Liver (tissue), 9 donors: ENCODE measurements around the gene HOXD4. TPM values are rescaled to one million over a fixed set of nuclear protein-coding genes. Genes with fewer than 3 reads are reported as not detected.

ENCODE experiments used
- DNase-seq: peaks from one replicate; pipeline ENCODE4 v3.0.0-alpha.2; 2017; ENCODE audit warnings: low spot score
- H3K27ac ChIP-seq, 2 donors: one replicate each; pipeline ENCODE4 v1.7.0; 2013; ENCODE audit warnings: inconsistent platforms in 2 of 2, low read length in 2 of 2, control low read depth in 1 of 2, low read depth in 1 of 2, mild to moderate bottlenecking in 1 of 2
- H3K27me3 ChIP-seq, 4 donors: one replicate each; pipeline versions ENCODE4 v1.6.1 to v1.7.0; 2013; ENCODE audit warnings: low read length in 3 of 4, inconsistent platforms in 1 of 4, mild to moderate bottlenecking in 1 of 4, moderate library complexity in 1 of 4; ENCODE audit not compliant: control insufficient read depth in 4 of 4, insufficient read depth in 4 of 4
- H3K36me3 ChIP-seq, 4 donors: one replicate each; pipeline versions ENCODE4 v1.6.1 to v1.7.0; 2013; ENCODE audit warnings: low read length in 3 of 4, mild to moderate bottlenecking in 3 of 4, low read depth in 1 of 4, moderate library complexity in 1 of 4; ENCODE audit not compliant: control insufficient read depth in 4 of 4, insufficient read depth in 3 of 4
- H3K4me1 ChIP-seq, 4 donors: one replicate each; pipeline versions ENCODE4 v1.6.1 to v1.7.0; 2013; ENCODE audit warnings: low read length in 3 of 4, mild to moderate bottlenecking in 3 of 4, moderate library complexity in 1 of 4; ENCODE audit not compliant: control insufficient read depth in 4 of 4, insufficient read depth in 4 of 4
- H3K4me3 ChIP-seq, 3 donors: one replicate each; pipeline versions ENCODE4 v1.6.1 to v1.7.0; 2013; ENCODE audit warnings: low read length in 3 of 3, control low read depth in 1 of 3, low read depth in 1 of 3, mild to moderate bottlenecking in 1 of 3
- H3K9ac ChIP-seq, 2 donors: one replicate each; pipeline ENCODE4 v1.7.0; 2013; ENCODE audit warnings: low read length in 2 of 2, mild to moderate bottlenecking in 2 of 2, moderate library complexity in 2 of 2, control low read depth in 1 of 2, low read depth in 1 of 2
- H3K9me3 ChIP-seq, 4 donors: one replicate each; pipeline versions ENCODE4 v1.6.1 to v1.7.0; 2013; ENCODE audit warnings: low read length in 3 of 4; ENCODE audit not compliant: control insufficient read depth in 4 of 4
- EGR1 ChIP-seq, 2 donors: IDR thresholded peaks; 2 replicates each; pipeline ENCODE4 v1.6.1; 2016 to 2018; ENCODE audit warnings: antibody characterized with exemption in 2 of 2, low read depth in 2 of 2
- FOXA1 ChIP-seq: IDR thresholded peaks from 2 replicates; pipeline ENCODE4 v1.6.1; 2016; ENCODE audit warnings: antibody characterized with exemption
- FOXA2 ChIP-seq: IDR thresholded peaks from 2 replicates; pipeline ENCODE4 v1.6.1; 2016; ENCODE audit warnings: antibody characterized with exemption
- GABPA ChIP-seq, 2 donors: IDR thresholded peaks in 1 of 2; conservative IDR thresholded peaks in 1 of 2; 2 replicates each; pipeline ENCODE4 v1.6.1; 2016; ENCODE audit warnings: antibody characterized with exemption in 2 of 2, mild to moderate bottlenecking in 1 of 2, moderate library complexity in 1 of 2
- HNF4A ChIP-seq, 2 donors: conservative IDR thresholded peaks; 2 replicates each; pipeline ENCODE4 v1.6.1; 2016; ENCODE audit warnings: antibody characterized with exemption in 2 of 2, mild to moderate bottlenecking in 2 of 2
- HNF4G ChIP-seq: IDR thresholded peaks from 2 replicates; pipeline ENCODE4 v1.6.1; 2016; ENCODE audit warnings: antibody characterized with exemption
- JUND ChIP-seq, 2 donors: IDR thresholded peaks; 2 replicates each; pipeline ENCODE4 v1.6.1; 2016; ENCODE audit warnings: antibody characterized with exemption in 2 of 2
- RAD21 ChIP-seq, 2 donors: IDR thresholded peaks; 2 replicates each; pipeline ENCODE4 v1.6.1; 2016; ENCODE audit warnings: antibody characterized with exemption in 2 of 2, mild to moderate bottlenecking in 2 of 2
- RXRA ChIP-seq, 2 donors: IDR thresholded peaks; 2 replicates each; pipeline ENCODE4 v1.6.1; 2017 to 2018; ENCODE audit warnings: antibody characterized with exemption in 2 of 2, mild to moderate bottlenecking in 1 of 2
- SP1 ChIP-seq: IDR thresholded peaks from 2 replicates; pipeline ENCODE4 v1.6.1; 2018; ENCODE audit warnings: antibody characterized with exemption, mild to moderate bottlenecking
- TAF1 ChIP-seq: conservative IDR thresholded peaks from 2 replicates; pipeline ENCODE4 v1.6.1; 2016; ENCODE audit warnings: antibody characterized with exemption, mild to moderate bottlenecking
- YY1 ChIP-seq: IDR thresholded peaks from 2 replicates; pipeline ENCODE4 v1.6.1; 2016; ENCODE audit warnings: antibody characterized with exemption, mild to moderate bottlenecking
- WGBS: extraction: QIAGEN DNeasy Blood & Tissue Kit; methylation state at CpG from one replicate; pipeline ENCODE4 v1.1.7; 2013; 5-methylcytosine and 5-hydroxymethylcytosine counted together
- polyA plus RNA-seq, 2 donors: library from polyadenylated mRNA; stranded (reverse) in 1 of 2; unstranded in 1 of 2; fragments of 200-250 nt in 1 of 2; fragments of >200 nt in 1 of 2; fragmentation: Nextera tagmentation in 1 of 2; extraction: Ambion mirVana in 1 of 2; gene quantifications; one replicate each; pipeline versions ENCODE4 v1.2.1 to v1.2.3, GENCODE V29; 2013 to 2015
- total RNA-seq, 2 donors: library from RNA; depleted of rRNA; stranded (reverse); fragments of >200 nt; gene quantifications; one replicate each; pipeline ENCODE4 v1.2.3, GENCODE V29; 2014
- TF ChIP-seq, protein P1 (sequence below): IDR thresholded peaks from 2 replicates; pipeline ENCODE4 v1.6.1; 2016; ENCODE audit warnings: antibody characterized with exemption, mild to moderate bottlenecking
- TF ChIP-seq, protein P2 (sequence below): IDR thresholded peaks from 2 replicates; pipeline ENCODE4 v1.6.1; 2016; ENCODE audit warnings: antibody characterized with exemption
- TF ChIP-seq, protein P3 (sequence below): fragments of 150-350 bp; IDR thresholded peaks from 2 replicates; pipeline ENCODE4 v1.5.1; 2017; ENCODE audit warnings: improper control_type of control experiment, low read depth, low read length; ENCODE audit not compliant: missing input control
- TF ChIP-seq, protein P4 (sequence below): IDR thresholded peaks from 2 replicates; pipeline ENCODE4 v1.6.1; 2016; ENCODE audit warnings: antibody characterized with exemption
- donor health status: healthy.
- donor health status: healthy.
- donor health status: healthy.
- donor health status: healthy.
- donor health status: healthy.

HOXD4 gene
- total and polyA plus RNA-seq, 4 donors = not detected

DNA sequence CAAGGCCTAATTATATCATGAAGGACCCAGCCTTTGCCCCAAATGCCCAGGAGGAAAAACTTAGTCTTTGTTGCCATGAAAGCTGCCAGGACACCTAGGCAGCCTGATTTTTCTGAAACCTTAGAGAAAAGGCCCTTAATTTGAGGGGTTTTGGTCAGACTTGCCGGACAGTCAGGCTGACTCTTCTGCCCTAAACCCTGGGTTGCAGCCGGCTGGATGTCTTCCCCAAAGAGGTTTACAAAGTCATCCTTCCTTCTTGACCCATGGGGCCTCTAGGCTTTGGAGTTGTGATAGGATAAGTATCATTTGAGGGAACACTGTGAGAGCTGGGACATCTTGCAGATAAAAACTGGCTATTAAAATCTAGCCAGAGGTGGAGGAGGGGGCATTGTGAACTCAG is 34.7 kb downstream of the HOXD4 start:
- no peak overlapping the region for H3K27ac ChIP-seq
- H3K9ac ChIP-seq = no peak overlapping the region
- no peak for DNase-seq
- peaks cover 4 to 25% (median 8%) of the 10 kb centered on the region in 4 donors for H3K27me3 ChIP-seq
- TF ChIP-seq FOXA2 (no peak), RAD21 (IDR thresholded peaks at IDR 0.05) (no peak), GABPA (IDR thresholded peaks at IDR 0.05 in 1 of 2, conservative IDR thresholded peaks at IDR 0.05 in 1 of 2) (no peak)
- H3K4me3 ChIP-seq = no peak overlapping the region
- 69% methylated on average over 2 of the region's 2 CpGs for WGBS
- H3K36me3 ChIP-seq = no peaks in the 10 kb centered on the region
- no peaks in the 10 kb centered on the region for H3K9me3 ChIP-seq
- peaks cover 19 to 27% (median 25%) of the 10 kb centered on the region in 4 donors for H3K4me1 ChIP-seq

DNA sequence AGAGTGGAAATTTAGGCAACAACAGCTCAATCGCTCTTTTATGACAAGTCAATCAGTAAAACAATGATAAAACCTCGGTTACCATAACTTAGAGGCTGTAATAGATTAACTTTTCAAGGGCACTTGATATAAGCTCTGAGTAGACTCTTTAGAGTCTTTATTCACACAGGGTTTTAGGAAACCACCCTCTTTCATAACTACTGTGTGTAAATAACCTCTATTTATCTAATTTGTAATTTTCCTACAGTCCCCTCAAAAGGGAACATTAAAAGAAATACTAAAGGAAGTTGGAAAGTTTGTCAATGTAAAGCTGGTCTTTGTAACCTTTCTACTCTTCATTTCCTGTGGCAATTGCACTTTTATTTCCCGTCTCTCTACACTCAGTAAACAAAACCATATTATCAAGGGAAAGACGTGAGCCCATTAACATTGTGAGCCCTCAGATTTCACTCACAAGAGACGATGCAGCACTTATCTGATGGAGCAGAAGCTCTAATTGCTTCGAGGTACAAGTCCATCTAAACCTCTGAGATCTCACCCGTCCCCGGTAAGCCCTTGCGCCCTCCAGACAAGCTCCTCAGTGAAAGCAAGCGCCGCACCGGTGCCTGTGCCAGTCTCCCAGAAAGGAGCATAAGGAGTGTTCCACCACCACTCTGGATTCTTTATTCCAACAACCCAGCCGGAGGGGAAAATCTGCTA is 36.0 kb downstream of the HOXD4 start:
- Histone ChIP-seq H3K9me3 (no peaks in the 10 kb centered on the region), H3K4me3 (peak overlapping the region in 2 of 3 donors; percentile 59 to 60), H3K27me3 (peaks cover 4 to 28% (median 10%) of the 10 kb centered on the region in 4 donors), H3K4me1 (peaks cover 19 to 27% (median 25%) of the 10 kb centered on the region in 4 donors), H3K36me3 (no peaks in the 10 kb centered on the region), H3K27ac (no peak overlapping the region), H3K9ac (no peak overlapping the region)
- WGBS = 4% methylated on average over 13 of the region's 13 CpGs
- DNase-seq = no peak
- TF ChIP-seq, protein P1, sequence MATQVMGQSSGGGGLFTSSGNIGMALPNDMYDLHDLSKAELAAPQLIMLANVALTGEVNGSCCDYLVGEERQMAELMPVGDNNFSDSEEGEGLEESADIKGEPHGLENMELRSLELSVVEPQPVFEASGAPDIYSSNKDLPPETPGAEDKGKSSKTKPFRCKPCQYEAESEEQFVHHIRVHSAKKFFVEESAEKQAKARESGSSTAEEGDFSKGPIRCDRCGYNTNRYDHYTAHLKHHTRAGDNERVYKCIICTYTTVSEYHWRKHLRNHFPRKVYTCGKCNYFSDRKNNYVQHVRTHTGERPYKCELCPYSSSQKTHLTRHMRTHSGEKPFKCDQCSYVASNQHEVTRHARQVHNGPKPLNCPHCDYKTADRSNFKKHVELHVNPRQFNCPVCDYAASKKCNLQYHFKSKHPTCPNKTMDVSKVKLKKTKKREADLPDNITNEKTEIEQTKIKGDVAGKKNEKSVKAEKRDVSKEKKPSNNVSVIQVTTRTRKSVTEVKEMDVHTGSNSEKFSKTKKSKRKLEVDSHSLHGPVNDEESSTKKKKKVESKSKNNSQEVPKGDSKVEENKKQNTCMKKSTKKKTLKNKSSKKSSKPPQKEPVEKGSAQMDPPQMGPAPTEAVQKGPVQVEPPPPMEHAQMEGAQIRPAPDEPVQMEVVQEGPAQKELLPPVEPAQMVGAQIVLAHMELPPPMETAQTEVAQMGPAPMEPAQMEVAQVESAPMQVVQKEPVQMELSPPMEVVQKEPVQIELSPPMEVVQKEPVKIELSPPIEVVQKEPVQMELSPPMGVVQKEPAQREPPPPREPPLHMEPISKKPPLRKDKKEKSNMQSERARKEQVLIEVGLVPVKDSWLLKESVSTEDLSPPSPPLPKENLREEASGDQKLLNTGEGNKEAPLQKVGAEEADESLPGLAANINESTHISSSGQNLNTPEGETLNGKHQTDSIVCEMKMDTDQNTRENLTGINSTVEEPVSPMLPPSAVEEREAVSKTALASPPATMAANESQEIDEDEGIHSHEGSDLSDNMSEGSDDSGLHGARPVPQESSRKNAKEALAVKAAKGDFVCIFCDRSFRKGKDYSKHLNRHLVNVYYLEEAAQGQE = no peak
- TF ChIP-seq, protein P2, sequence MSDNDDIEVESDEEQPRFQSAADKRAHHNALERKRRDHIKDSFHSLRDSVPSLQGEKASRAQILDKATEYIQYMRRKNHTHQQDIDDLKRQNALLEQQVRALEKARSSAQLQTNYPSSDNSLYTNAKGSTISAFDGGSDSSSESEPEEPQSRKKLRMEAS = no peak
- TF ChIP-seq HNF4A (conservative IDR thresholded peaks at IDR 0.05) = no peak
- TF ChIP-seq FOXA2 = no peak
- TF ChIP-seq, protein P3, sequence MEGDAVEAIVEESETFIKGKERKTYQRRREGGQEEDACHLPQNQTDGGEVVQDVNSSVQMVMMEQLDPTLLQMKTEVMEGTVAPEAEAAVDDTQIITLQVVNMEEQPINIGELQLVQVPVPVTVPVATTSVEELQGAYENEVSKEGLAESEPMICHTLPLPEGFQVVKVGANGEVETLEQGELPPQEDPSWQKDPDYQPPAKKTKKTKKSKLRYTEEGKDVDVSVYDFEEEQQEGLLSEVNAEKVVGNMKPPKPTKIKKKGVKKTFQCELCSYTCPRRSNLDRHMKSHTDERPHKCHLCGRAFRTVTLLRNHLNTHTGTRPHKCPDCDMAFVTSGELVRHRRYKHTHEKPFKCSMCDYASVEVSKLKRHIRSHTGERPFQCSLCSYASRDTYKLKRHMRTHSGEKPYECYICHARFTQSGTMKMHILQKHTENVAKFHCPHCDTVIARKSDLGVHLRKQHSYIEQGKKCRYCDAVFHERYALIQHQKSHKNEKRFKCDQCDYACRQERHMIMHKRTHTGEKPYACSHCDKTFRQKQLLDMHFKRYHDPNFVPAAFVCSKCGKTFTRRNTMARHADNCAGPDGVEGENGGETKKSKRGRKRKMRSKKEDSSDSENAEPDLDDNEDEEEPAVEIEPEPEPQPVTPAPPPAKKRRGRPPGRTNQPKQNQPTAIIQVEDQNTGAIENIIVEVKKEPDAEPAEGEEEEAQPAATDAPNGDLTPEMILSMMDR = no peak
- no peak for TF ChIP-seq JUND (IDR thresholded peaks at IDR 0.05)
- no peak for TF ChIP-seq RXRA (IDR thresholded peaks at IDR 0.05)
- no peak for TF ChIP-seq YY1
- TF ChIP-seq EGR1 (IDR thresholded peaks at IDR 0.05; ENCODE audit: low read depth in 2 of 2) = no peak
- TF ChIP-seq RAD21 (IDR thresholded peaks at IDR 0.05) = no peak
- no peak for TF ChIP-seq SP1
- TF ChIP-seq FOXA1 = no peak
- TF ChIP-seq TAF1 = no peak
- TF ChIP-seq, protein P4, sequence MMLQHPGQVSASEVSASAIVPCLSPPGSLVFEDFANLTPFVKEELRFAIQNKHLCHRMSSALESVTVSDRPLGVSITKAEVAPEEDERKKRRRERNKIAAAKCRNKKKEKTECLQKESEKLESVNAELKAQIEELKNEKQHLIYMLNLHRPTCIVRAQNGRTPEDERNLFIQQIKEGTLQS = no peak
- no peak for TF ChIP-seq GABPA (IDR thresholded peaks at IDR 0.05 in 1 of 2, conservative IDR thresholded peaks at IDR 0.05 in 1 of 2)
- TF ChIP-seq HNF4G = no peak
